H1 (cell line): ENCODE data around the gene CADM1. TPM values are rescaled to one million over a fixed set of nuclear protein-coding genes. Genes with fewer than 3 reads are reported as not detected.

Source experiments
- CHD1 ChIP-seq: IDR thresholded peaks from 2 replicates; pipeline ENCODE4 v1.6.1; 2012; ENCODE audit warnings: low read depth, low read length, improper control_type of control experiment
- HDAC2 ChIP-seq, 2 experiments: fragments of 300-600 bp in 1 of 2; sonication (generic) in 1 of 2; IDR thresholded peaks; 2 replicates each; pipeline ENCODE4 v1.6.1; 2011 to 2012; ENCODE audit warnings: low read depth in 2 of 2, low read length in 2 of 2, mild to moderate bottlenecking in 2 of 2, moderate library complexity in 2 of 2, borderline replicate concordance in 1 of 2, inconsistent platforms in 1 of 2
- NRF1 ChIP-seq: IDR thresholded peaks from 2 replicates; pipeline ENCODE4 v1.6.1; 2011; ENCODE audit warnings: mild to moderate bottlenecking, low read depth, low read length, improper control_type of control experiment
- PHF8 ChIP-seq: fragments of 200-600 bp; sonication (generic); conservative IDR thresholded peaks from 2 replicates; pipeline ENCODE4 v1.7.1; 2012; ENCODE audit warnings: low read depth, mild to moderate bottlenecking, inconsistent platforms, low read length, moderate library complexity
- ZNF274 ChIP-seq: IDR thresholded peaks from 2 replicates; pipeline ENCODE4 v1.7.0; 2012; ENCODE audit warnings: low read length, borderline replicate concordance; ENCODE audit errors: extremely low read depth
- polyA plus RNA-seq, 7 experiments: library from polyadenylated mRNA; depleted of rRNA in 3 of 7; stranded (reverse) in 5 of 7; unstranded in 2 of 7; fragments of >200 nt in 5 of 7; fragments of 200-250 nt in 2 of 7; gene quantifications; 1 replicate in 5 of 7; 2 replicates in 1 of 7; 4 replicates in 1 of 7; pipeline versions ENCODE4 v1.2.1 to v1.2.3, GENCODE V29; 2011 to 2013; ENCODE audit warnings: missing spikeins in 2 of 7, mixed read lengths in 2 of 7
- total RNA-seq: library from RNA; stranded (reverse); fragmentation: NEBNext Ultra II Directional; extraction: Animal tissue kit (Norgen Biotek cat#: 25700); gene quantifications from 2 replicates; pipeline ENCODE4 v1.2.1, GENCODE V29; 2021

Gene CADM1
- total and polyA plus RNA-seq, 2 of the 8 experiments (the other 6 are each of a cell fraction or from before 2014, with no cell fraction given), result 8.3 to 25.3 TPM

DNA sequence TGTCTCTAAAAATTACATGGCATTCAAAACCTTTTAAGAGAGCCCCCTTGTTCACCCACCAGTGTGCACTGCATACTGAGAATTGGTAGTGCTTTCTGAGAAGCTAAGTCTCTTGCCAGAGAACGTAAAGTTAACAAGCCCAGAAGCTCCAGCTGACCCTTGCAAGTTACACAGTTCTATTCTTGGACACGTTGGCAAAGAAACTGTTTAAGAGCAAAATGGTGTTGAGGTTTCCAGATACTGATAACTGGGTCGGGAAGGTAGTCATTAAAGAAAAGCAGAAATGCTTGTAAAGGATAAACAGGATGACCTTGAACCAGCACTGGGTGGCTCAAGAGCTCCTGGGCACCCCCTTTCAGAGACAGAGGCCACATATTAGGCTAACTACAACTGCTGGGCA lies 284.8 kb downstream of the CADM1 start (continued):
- TF ChIP-seq ZNF274, result no peak
- TF ChIP-seq CHD1, result no peak
- TF ChIP-seq PHF8, result no peak
- no peak for TF ChIP-seq NRF1
- TF ChIP-seq HDAC2 (IDR thresholded peaks at IDR 0.05; ENCODE audit: borderline replicate concordance in 1 of 2, low read depth in 2 of 2, low read length in 2 of 2), result no peak
